T-helper 1 cell treated with Interleukin-12 subunit alpha and Interleukin-12 subunit beta and Interleukin-4 antibody, amounts not matched to agents 30 μg/mL and 1 μg/mL, for 36 hours (primary cell): ENCODE data around the gene GPC6.

ENCODE experiments used
- H3K27ac Mint-ChIP-seq: one replicate; pipeline ENCODE4 v1.8.0; 2021; ENCODE audit warnings: mild to moderate bottlenecking, mixed read lengths
- H3K27me3 Mint-ChIP-seq: one replicate; pipeline ENCODE4 v1.8.0; 2021; ENCODE audit warnings: low read depth, mixed read lengths
- H3K36me3 Mint-ChIP-seq: one replicate; pipeline ENCODE4 v1.8.0; 2021; ENCODE audit warnings: low read depth, mixed read lengths
- H3K4me1 Mint-ChIP-seq: one replicate; pipeline ENCODE4 v1.8.0; 2021; ENCODE audit warnings: low read depth, mixed read lengths
- H3K4me3 Mint-ChIP-seq: one replicate; pipeline ENCODE4 v1.8.0; 2021; ENCODE audit warnings: mild to moderate bottlenecking, moderate library complexity, mixed read lengths
- H3K9me3 Mint-ChIP-seq: one replicate; pipeline ENCODE4 v1.8.0; 2021; ENCODE audit warnings: mixed read lengths

GPC6 gene

DNA sequence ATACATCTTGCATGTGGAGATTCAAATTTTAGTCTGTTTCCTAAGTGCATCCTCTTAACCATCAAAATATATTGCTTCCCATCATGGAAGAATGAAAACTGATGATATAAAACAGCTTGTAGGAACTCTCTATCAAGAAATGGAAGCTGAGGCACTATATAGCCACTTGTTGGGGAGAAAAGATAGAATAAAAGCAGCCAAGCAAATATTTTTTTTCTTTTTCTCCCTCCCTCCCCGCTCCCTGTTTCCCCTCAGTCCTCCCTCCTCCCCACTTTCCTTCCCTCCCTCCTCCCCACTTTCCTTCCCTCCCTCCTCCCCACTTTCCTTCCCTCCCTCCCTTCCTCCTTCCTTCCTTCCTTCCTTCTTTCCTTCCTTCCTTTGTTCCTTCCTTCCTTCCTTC, 413.8 kb downstream of the GPC6 start:
- H3K27me3 Mint-ChIP-seq = no peaks in the 10 kb centered on the region
- no peaks in the 10 kb centered on the region for H3K9me3 Mint-ChIP-seq
- no peaks in the 10 kb centered on the region for H3K4me1 Mint-ChIP-seq
- H3K27ac Mint-ChIP-seq = no peak overlapping the region
- H3K4me3 Mint-ChIP-seq = no peak overlapping the region
- no peaks in the 10 kb centered on the region for H3K36me3 Mint-ChIP-seq

DNA sequence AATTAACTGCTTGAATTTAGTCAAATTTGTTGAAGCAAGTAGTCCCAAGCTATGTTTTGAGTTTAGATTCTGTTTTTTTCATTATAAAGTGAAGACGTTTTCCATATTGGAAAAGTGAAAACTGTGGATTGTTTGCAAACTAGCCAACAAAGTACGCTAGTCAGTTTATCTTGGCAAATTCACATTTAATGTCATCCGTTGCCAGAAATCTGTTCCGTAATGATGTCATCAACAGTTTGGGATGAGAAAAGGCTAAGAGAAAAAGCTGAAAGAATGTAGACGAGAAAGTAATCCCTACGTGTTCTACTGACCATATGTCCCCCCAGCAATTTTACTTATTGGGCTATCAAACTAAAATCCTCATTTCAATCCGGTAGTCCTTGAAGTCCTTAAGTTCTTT, 419.6 kb downstream of the GPC6 start:
- Mint-ChIP-seq H3K27me3 (no peaks in the 10 kb centered on the region), H3K4me1 (no peaks in the 10 kb centered on the region), H3K36me3 (no peaks in the 10 kb centered on the region)

DNA sequence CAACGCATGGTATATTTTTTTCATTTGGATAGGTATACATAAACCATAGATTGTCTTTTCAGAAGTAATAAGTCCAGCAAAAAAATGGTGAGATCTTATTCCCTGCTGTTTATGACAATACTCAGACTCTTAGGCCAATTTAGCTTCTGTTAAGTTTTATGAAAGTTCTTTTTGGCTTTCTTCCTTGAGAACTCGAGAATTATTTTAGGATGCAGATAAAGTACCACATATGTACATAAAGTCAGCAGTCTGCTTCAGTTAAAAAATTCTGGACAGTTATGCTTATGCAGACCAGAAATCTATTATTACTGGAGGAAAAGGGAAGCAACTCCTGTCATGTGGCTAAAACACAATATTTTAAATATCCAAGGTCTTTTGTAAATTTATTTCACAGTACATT, 422.9 kb downstream of the GPC6 start:
- H3K4me3 Mint-ChIP-seq = no peak overlapping the region
- no peaks in the 10 kb centered on the region for H3K27me3 Mint-ChIP-seq
- H3K9me3 Mint-ChIP-seq = no peaks in the 10 kb centered on the region
- no peaks in the 10 kb centered on the region for H3K36me3 Mint-ChIP-seq
- H3K4me1 Mint-ChIP-seq = no peaks in the 10 kb centered on the region
- no peak overlapping the region for H3K27ac Mint-ChIP-seq

More for the DNA sequence above, 419.6 kb downstream of the GPC6 start:
- Mint-ChIP-seq H3K4me3 (no peak overlapping the region), H3K27ac (no peak overlapping the region), H3K9me3 (no peaks in the 10 kb centered on the region)

DNA sequence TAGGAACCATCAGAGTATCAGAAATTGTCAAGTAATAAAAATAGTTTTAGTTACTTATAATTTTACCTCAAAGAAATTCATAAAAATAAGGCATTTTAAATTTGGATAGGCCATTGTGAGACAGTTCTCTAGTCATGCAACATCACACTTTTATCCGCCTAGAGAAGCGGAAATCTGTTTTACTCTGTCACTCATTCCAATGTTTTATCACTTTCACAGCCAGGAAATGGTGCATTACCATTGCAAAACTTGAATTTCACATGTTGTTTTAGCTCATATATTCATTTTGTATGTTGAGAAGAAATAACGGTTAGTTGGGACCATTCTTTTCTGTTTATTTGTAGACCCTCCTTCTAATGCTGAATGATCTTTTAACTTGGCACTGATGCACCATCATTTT, 427.2 kb downstream of the GPC6 start:
- Mint-ChIP-seq H3K9me3 (no peaks in the 10 kb centered on the region), H3K4me3 (no peak overlapping the region), H3K27ac (no peak overlapping the region), H3K27me3 (no peaks in the 10 kb centered on the region), H3K36me3 (no peaks in the 10 kb centered on the region), H3K4me1 (no peaks in the 10 kb centered on the region)

DNA sequence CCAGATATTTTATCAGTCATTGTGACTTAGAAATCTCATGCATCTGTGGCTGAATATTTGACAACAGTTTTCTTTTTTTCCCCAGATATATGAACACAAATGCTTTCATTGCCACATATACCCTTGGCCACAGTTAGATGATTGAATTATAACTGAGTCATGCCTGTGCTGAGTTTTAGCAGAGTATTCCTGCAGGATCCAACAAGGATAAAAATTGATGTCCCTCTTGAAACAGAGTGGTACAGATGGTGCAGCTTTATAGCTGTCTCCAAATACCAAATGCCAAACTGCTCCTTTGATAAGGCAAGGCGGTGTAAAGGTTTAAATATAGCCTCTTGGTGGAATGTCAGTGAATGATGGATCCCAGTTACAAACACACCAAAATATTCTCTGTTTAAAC, 428.5 kb downstream of the GPC6 start:
- Mint-ChIP-seq H3K9me3 (no peaks in the 10 kb centered on the region), H3K27me3 (no peaks in the 10 kb centered on the region), H3K36me3 (no peaks in the 10 kb centered on the region)

DNA sequence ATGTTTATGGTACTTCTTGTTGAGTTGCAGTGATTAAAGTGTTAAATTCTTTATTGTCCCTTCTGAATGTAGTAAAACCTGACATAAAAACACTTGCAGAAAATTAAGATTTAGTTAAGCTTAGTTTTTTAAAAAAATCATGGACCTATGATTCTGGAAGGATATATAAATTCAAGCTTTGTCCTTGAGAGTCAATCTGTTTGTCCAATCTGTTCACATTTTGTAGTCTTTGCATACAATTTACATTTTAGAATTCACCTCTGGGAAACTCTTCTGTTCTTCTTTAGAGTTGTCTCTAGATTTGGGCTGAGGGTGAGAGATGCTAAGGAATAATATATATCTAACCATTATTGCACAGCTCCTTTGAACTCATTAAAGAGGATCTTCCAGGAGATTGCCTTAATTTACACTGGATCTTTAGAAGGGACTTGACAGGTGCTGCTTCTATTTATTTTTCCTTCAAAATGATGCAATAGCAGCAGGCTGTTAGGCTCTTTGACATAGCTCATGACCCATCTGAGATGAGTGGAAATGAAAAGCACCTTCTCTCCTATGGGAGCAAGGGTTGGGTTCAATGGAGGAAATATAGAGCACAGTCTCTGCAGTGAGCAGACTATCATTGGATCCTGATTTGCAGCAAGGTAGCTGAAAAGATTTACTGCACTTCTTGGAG, 433.9 kb downstream of the GPC6 start:
- Mint-ChIP-seq H3K27me3 (no peaks in the 10 kb centered on the region), H3K36me3 (no peaks in the 10 kb centered on the region), H3K4me1 (no peaks in the 10 kb centered on the region), H3K9me3 (no peaks in the 10 kb centered on the region), H3K27ac (no peak overlapping the region), H3K4me3 (no peak overlapping the region)

More for the DNA sequence above, 428.5 kb downstream of the GPC6 start:
- Mint-ChIP-seq H3K27ac (no peak overlapping the region), H3K4me3 (no peak overlapping the region), H3K4me1 (no peaks in the 10 kb centered on the region)

DNA sequence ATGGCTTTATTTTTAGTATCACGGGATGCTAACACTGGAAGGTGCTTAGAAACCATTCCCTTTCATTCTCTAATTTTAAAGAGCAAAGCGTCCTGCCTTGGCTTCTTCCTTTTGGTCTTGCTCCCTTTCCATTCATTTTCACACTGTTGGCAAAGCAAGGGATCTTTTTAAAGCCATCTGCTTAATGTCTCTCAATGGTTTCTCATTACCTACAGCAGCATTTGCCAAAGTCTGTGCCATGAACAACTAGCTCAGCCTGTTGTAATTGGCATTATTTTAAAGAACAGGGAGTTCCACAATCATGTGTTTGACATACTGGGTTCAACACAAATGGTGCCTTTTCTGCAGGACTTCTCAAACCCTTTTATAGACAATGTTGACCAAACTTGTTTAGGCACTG, 444.3 kb downstream of the GPC6 start:
- H3K27me3 Mint-ChIP-seq = no peaks in the 10 kb centered on the region
- H3K4me3 Mint-ChIP-seq = no peak overlapping the region
- H3K27ac Mint-ChIP-seq = no peak overlapping the region
- no peaks in the 10 kb centered on the region for H3K4me1 Mint-ChIP-seq
- H3K36me3 Mint-ChIP-seq = no peaks in the 10 kb centered on the region
- H3K9me3 Mint-ChIP-seq = no peaks in the 10 kb centered on the region

DNA sequence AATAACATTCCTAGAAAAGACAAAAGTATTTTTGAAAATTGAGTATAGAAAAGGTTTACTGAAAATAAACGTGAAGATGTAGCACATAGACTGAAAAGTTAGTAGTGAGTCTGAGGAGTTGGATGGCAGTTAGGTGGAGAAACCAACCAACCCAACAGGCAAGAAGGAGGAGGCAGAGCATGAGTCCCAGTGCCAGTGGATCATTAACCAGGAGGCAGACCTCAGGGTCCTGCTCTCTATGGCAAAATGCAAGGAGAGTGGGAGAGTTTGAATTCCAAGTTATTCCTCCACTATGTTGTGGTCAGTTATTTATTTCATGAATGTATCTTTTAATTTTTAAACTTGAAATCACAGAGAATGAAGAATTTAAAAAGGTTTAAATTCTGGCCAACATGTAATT, 446.4 kb downstream of the GPC6 start:
- no peaks in the 10 kb centered on the region for H3K36me3 Mint-ChIP-seq
- H3K4me3 Mint-ChIP-seq = no peak overlapping the region
- H3K27ac Mint-ChIP-seq = no peak overlapping the region
- H3K4me1 Mint-ChIP-seq = no peaks in the 10 kb centered on the region
- H3K27me3 Mint-ChIP-seq = no peaks in the 10 kb centered on the region
- no peaks in the 10 kb centered on the region for H3K9me3 Mint-ChIP-seq

DNA sequence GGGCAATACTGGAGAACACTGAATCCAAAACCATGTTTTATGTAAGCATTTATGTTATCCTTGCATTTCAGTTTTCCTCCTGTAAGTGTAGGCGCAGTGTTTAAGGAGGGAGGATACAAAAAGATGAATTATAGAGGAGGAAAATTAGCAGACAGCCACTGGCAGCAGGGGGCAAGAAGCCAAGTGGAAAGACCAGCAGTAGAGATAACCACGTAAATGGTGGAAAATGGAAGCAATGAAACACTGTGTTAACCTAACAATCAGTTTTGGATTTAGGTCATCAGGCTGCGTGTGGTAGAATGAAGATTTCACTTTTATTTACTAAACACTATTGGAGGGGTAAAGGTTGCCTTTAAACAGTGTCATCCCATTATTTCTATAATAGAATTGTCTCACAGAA, 447.3 kb downstream of the GPC6 start:
- no peaks in the 10 kb centered on the region for H3K9me3 Mint-ChIP-seq
- H3K27me3 Mint-ChIP-seq = no peaks in the 10 kb centered on the region
- no peak overlapping the region for H3K4me3 Mint-ChIP-seq
- no peak overlapping the region for H3K27ac Mint-ChIP-seq
- H3K4me1 Mint-ChIP-seq = no peaks in the 10 kb centered on the region
- H3K36me3 Mint-ChIP-seq = no peaks in the 10 kb centered on the region

DNA sequence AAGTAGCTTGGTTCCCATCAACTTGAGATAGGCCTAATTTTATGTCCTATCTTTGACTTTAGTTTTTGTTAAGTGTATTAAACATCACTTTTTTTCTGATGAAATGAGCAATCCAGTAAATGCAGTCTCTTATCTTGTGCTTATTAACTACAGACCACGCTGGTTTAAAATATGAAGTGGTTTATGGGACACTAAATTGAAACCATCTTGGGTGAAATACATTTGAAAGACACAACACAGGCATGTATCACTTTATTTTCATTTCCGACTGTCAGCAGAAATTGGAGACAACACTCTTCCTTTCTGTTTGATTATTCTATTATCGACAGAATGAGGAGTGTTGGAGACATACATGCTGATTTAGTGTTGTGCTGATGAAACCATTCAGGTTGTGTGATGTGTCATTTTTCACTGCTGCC, 447.7 kb downstream of the GPC6 start:
- Mint-ChIP-seq H3K27me3 (no peaks in the 10 kb centered on the region), H3K4me1 (no peaks in the 10 kb centered on the region), H3K4me3 (no peak overlapping the region), H3K9me3 (no peaks in the 10 kb centered on the region), H3K36me3 (no peaks in the 10 kb centered on the region), H3K27ac (no peak overlapping the region)

DNA sequence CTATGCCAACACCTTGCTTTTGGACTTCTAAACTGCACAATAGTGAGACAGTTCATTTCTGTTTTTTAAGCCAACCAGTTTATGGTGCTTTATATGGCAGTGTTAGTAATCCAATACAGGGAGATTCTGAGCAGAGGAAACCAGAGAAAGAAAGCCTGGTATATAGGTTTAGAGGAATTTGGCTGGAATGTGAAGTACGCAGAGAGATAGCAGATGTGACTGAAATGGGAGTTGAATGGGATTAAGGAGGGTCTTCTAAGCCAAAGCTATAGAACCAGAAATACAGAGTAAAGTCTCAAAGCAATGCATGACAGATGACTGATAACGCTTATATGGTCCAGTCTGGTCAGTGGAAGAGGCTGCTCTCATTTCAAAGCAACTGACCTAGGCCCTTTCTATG, 453.7 kb downstream of the GPC6 start:
- no peaks in the 10 kb centered on the region for H3K4me1 Mint-ChIP-seq
- H3K9me3 Mint-ChIP-seq = no peaks in the 10 kb centered on the region
- H3K27me3 Mint-ChIP-seq = no peaks in the 10 kb centered on the region
- H3K4me3 Mint-ChIP-seq = no peak overlapping the region
- H3K36me3 Mint-ChIP-seq = no peaks in the 10 kb centered on the region
- no peak overlapping the region for H3K27ac Mint-ChIP-seq

DNA sequence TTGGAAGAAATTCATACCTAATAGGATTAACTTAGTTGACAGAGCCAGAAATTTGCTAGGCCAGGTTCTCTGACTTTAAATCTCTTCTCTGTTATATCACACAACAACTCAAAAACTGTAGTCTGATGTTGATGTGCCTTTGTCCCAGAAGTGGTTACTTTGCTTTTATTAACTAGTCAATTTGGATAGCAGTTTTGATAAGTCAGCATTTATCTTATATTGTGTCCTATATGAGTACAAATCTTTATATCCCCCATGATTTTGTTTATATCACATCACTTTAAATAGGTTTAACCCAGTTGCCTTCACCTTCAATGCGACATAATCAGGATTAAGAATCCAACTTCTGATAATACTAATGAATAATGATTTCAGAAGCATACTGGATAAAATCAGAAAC, 459.3 kb downstream of the GPC6 start:
- no peak overlapping the region for H3K4me3 Mint-ChIP-seq

DNA sequence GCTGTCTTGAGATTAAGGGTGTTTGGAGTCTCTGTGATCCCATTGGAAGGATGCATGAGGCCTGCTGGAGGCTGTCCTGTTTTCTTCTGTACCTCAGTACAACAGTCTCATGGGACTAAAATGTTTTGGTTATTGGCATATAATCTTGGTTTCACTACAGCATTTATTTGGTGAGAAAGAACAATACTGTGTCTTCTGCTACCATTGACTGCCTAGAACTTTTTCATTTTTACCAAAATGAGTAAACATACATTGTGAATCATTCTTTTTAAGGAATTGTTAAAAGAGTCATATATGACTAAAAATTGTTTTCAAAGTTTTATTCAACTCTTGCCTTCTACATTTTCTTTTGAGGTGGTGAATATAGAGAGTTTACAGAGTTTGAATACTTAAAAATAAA, 459.8 kb downstream of the GPC6 start:
- Mint-ChIP-seq H3K4me1 (no peaks in the 10 kb centered on the region), H3K9me3 (no peaks in the 10 kb centered on the region), H3K27me3 (no peaks in the 10 kb centered on the region), H3K27ac (no peak overlapping the region), H3K36me3 (no peaks in the 10 kb centered on the region), H3K4me3 (no peak overlapping the region)

More for the DNA sequence above, 459.3 kb downstream of the GPC6 start:
- Mint-ChIP-seq H3K4me1 (no peaks in the 10 kb centered on the region), H3K27ac (no peak overlapping the region), H3K27me3 (no peaks in the 10 kb centered on the region), H3K9me3 (no peaks in the 10 kb centered on the region), H3K36me3 (no peaks in the 10 kb centered on the region)

DNA sequence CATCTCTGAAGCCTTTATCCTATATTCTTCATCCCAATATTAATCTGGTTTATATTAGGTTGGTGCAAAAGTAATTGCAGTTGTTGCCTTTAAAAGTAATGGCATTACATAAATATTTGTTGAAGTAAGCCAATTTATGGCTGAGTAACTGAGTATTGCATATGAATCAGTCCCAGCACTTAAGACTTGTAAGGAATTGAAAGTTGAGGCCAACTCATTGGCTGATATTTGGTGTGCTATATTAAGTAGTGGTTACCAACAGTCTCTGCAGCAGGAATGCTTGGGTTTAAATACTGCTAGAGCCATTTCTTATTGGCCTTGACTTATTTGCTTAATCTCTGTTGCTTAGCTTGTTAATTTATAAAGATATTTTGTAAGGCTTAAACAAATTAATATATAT, 460.7 kb downstream of the GPC6 start:
- Mint-ChIP-seq H3K27ac (no peak overlapping the region), H3K36me3 (no peaks in the 10 kb centered on the region), H3K4me3 (no peak overlapping the region), H3K4me1 (no peaks in the 10 kb centered on the region), H3K27me3 (no peaks in the 10 kb centered on the region), H3K9me3 (no peaks in the 10 kb centered on the region)

DNA sequence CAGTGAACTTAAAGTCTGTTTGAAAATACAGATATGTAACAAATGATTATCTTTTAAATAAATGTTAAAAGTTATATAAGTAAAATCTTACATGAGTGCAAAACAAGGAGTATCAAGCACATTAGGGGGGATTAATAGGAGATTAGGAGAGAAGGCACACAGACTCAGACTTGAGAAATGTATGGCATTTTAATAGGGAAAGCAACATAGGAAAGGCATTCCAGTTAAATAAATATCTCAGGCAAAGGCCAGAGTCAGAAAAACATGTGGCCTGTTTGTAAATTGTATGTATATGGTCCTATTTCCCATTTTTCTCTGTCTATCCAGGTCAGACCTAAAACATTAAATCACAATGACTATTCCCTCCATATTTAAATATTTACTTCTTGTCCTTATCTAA, 462.7 kb downstream of the GPC6 start:
- Mint-ChIP-seq H3K27me3 (no peaks in the 10 kb centered on the region), H3K36me3 (no peaks in the 10 kb centered on the region), H3K27ac (no peak overlapping the region), H3K4me3 (no peak overlapping the region), H3K9me3 (no peaks in the 10 kb centered on the region), H3K4me1 (no peaks in the 10 kb centered on the region)

DNA sequence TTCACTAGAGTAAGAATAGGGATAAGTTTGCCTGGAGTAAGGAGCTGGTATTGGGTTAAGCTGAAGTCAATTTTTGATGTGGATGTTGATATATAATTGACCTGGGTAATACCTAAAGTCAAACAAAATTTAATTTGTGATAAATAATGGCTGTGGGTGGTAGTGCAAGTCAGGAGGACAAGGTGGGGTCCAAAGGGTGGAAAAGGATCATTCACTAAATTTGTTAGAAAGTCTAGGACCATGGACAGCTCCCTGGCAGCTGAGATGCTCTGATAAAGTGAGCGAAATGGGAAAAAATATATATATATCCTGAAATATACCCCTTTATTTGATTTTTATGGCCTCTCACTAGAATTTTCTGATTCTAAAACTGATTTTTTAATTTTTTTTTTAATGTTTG, 463.5 kb downstream of the GPC6 start:
- no peaks in the 10 kb centered on the region for H3K4me1 Mint-ChIP-seq
- H3K27ac Mint-ChIP-seq = no peak overlapping the region
- no peak overlapping the region for H3K4me3 Mint-ChIP-seq
- no peaks in the 10 kb centered on the region for H3K27me3 Mint-ChIP-seq
- H3K9me3 Mint-ChIP-seq = no peaks in the 10 kb centered on the region
- no peaks in the 10 kb centered on the region for H3K36me3 Mint-ChIP-seq
